Muscle layer of duodenum (tissue), 2 donors: ENCODE measurements around the gene PILRB.

Experiments used
- H3K27ac ChIP-seq: one replicate; pipeline ENCODE4 v1.7.0; 2013; ENCODE audit warnings: mild to moderate bottlenecking, low read length
- H3K27me3 ChIP-seq: one replicate; pipeline ENCODE4 v1.7.0; 2013; ENCODE audit warnings: low read depth, mild to moderate bottlenecking, control low read depth, low read length
- H3K36me3 ChIP-seq, 2 donors: one replicate each; pipeline ENCODE4 v1.7.0; 2013; ENCODE audit warnings: low read length in 2 of 2, control low read depth in 1 of 2, mild to moderate bottlenecking in 1 of 2; ENCODE audit not compliant: insufficient read depth in 2 of 2, control insufficient read depth in 1 of 2
- H3K4me1 ChIP-seq, 2 donors: one replicate each; pipeline ENCODE4 v1.7.0; 2013; ENCODE audit warnings: low read length in 2 of 2, mild to moderate bottlenecking in 2 of 2, control low read depth in 1 of 2, moderate library complexity in 1 of 2; ENCODE audit not compliant: insufficient read depth in 2 of 2, control insufficient read depth in 1 of 2
- H3K4me3 ChIP-seq, 2 donors: one replicate each; pipeline ENCODE4 v1.7.0; 2013; ENCODE audit warnings: low read length in 2 of 2, low read depth in 1 of 2, mild to moderate bottlenecking in 1 of 2
- H3K9me3 ChIP-seq, 2 donors: one replicate each; pipeline ENCODE4 v1.7.0; 2013; ENCODE audit warnings: low read length in 2 of 2, control low read depth in 1 of 2, mild to moderate bottlenecking in 1 of 2; ENCODE audit not compliant: control insufficient read depth in 1 of 2
- donor health status: healthy.

PILRB gene

GRCh38 chr7:100398239-100398638 is 40.3 kb downstream of the PILRB start:
- H3K4me3 ChIP-seq, result no peak overlapping the region
- no peaks in the 10 kb centered on the region for H3K9me3 ChIP-seq
- no peak overlapping the region for H3K27ac ChIP-seq
- H3K4me1 ChIP-seq, result no peaks in the 10 kb centered on the region
- no peaks in the 10 kb centered on the region for H3K27me3 ChIP-seq
- no peaks in the 10 kb centered on the region for H3K36me3 ChIP-seq

- Histone ChIP-seq H3K27me3 (no peaks in the 10 kb centered on the region), H3K4me1 (no peaks in the 10 kb centered on the region), H3K4me3 (no peak overlapping the region), H3K9me3 (no peaks in the 10 kb centered on the region), H3K27ac (no peak overlapping the region), H3K36me3 (no peaks in the 10 kb centered on the region)
These were observed 42.1 kb downstream of the PILRB start for GRCh38 chr7:100400041-100400440.

- no peaks in the 10 kb centered on the region for H3K36me3 ChIP-seq
- no peak overlapping the region for H3K27ac ChIP-seq
- no peaks in the 10 kb centered on the region for H3K4me1 ChIP-seq
- H3K9me3 ChIP-seq, result no peaks in the 10 kb centered on the region
- no peaks in the 10 kb centered on the region for H3K27me3 ChIP-seq
- no peak overlapping the region for H3K4me3 ChIP-seq
These were observed 42.7 kb downstream of the PILRB start for GRCh38 chr7:100400656-100401055.

- Histone ChIP-seq H3K27ac (no peak overlapping the region), H3K4me1 (no peaks in the 10 kb centered on the region), H3K36me3 (no peaks in the 10 kb centered on the region)
These were observed 43.9 kb downstream of the PILRB start for GRCh38 chr7:100401811-100402210.

GRCh38 chr7:100402241-100402640 is 44.3 kb downstream of the PILRB start:
- H3K27me3 ChIP-seq, result no peaks in the 10 kb centered on the region
- no peak overlapping the region for H3K27ac ChIP-seq
- no peaks in the 10 kb centered on the region for H3K9me3 ChIP-seq
- no peak overlapping the region for H3K4me3 ChIP-seq
- H3K36me3 ChIP-seq, result no peaks in the 10 kb centered on the region
- H3K4me1 ChIP-seq, result no peaks in the 10 kb centered on the region

More at GRCh38 chr7:100401811-100402210, 43.9 kb downstream of the PILRB start:
- Histone ChIP-seq H3K9me3 (no peaks in the 10 kb centered on the region), H3K27me3 (no peaks in the 10 kb centered on the region), H3K4me3 (no peak overlapping the region)

GRCh38 chr7:100406767-100407166 is 48.9 kb downstream of the PILRB start:
- Histone ChIP-seq H3K4me3 (no peak overlapping the region), H3K27ac (no peak overlapping the region), H3K9me3 (no peaks in the 10 kb centered on the region), H3K27me3 (no peaks in the 10 kb centered on the region), H3K4me1 (no peaks in the 10 kb centered on the region), H3K36me3 (no peaks in the 10 kb centered on the region)

GRCh38 chr7:100407285-100408180 is 49.6 kb downstream of the PILRB start:
- H3K36me3 ChIP-seq, result no peaks in the 10 kb centered on the region
- no peaks in the 10 kb centered on the region for H3K4me1 ChIP-seq
- H3K27me3 ChIP-seq, result no peaks in the 10 kb centered on the region
- H3K9me3 ChIP-seq, result no peaks in the 10 kb centered on the region
- H3K27ac ChIP-seq, result no peak overlapping the region
- H3K4me3 ChIP-seq, result no peak overlapping the region

- Histone ChIP-seq H3K9me3 (no peaks in the 10 kb centered on the region), H3K27me3 (no peaks in the 10 kb centered on the region), H3K4me1 (no peaks in the 10 kb centered on the region), H3K27ac (no peak overlapping the region), H3K36me3 (no peaks in the 10 kb centered on the region), H3K4me3 (no peak overlapping the region)
These were observed 53.2 kb downstream of the PILRB start for GRCh38 chr7:100411101-100411500.

GRCh38 chr7:100413346-100413745 is 55.4 kb downstream of the PILRB start:
- Histone ChIP-seq H3K4me3 (no peak overlapping the region), H3K27ac (no peak overlapping the region), H3K4me1 (no peaks in the 10 kb centered on the region), H3K9me3 (no peaks in the 10 kb centered on the region), H3K36me3 (no peaks in the 10 kb centered on the region), H3K27me3 (no peaks in the 10 kb centered on the region)

- Histone ChIP-seq H3K4me1 (no peaks in the 10 kb centered on the region), H3K27ac (no peak overlapping the region), H3K27me3 (no peaks in the 10 kb centered on the region), H3K36me3 (no peaks in the 10 kb centered on the region), H3K9me3 (no peaks in the 10 kb centered on the region), H3K4me3 (no peak overlapping the region)
These were observed 56.0 kb downstream of the PILRB start for GRCh38 chr7:100413889-100414288.

- Histone ChIP-seq H3K27me3 (no peaks in the 10 kb centered on the region), H3K4me1 (no peaks in the 10 kb centered on the region), H3K4me3 (no peak overlapping the region), H3K36me3 (no peaks in the 10 kb centered on the region), H3K9me3 (no peaks in the 10 kb centered on the region), H3K27ac (no peak overlapping the region)
These were observed 57.5 kb downstream of the PILRB start for GRCh38 chr7:100415448-100415847.
